Measurements from ENCODE around the gene AIF1.

AIF1 gene

GRCh38 chr6:31665501-31666336, 50.7 kb downstream of the AIF1 start, which contains the start of gene CSNK2B:
TSS of gene CSNK2B (plus strand) at chr6:31666080. CDS start at chr6:31666832, 752 bp downstream.
- DNase-seq = peak; percentile 94

- DNase-seq = no peak
Measured at GRCh38 chr6:31666337-31666965, 51.4 kb downstream of the AIF1 start.
